Panc1 (cell line): ENCODE results near the gene WBP2. TPM values are rescaled to one million over a fixed set of nuclear protein-coding genes. Genes with fewer than 3 reads are reported as not detected.

Experiments used
- ATAC-seq: fragments of 200-7000 bp; cut with Tn5 transposase; 2 replicates; pipeline ENCODE4 v1.9.1; 2020; ENCODE audit warnings: mild to moderate bottlenecking, moderate library complexity
- BruUV-seq: library from RNA; stranded (reverse); fragments of 400-500 nt; replicated peaks from 2 replicates; lab custom pipeline; 2021; lab: Mats Ljungman, UMichigan
- CTCF ChIA-PET: fragments of 300-600 bp; sonication (Branson Sonifier 250); formaldehyde crosslinking; loops from one replicate; lab custom pipeline; 2022; ENCODE audit warnings: antibody characterized with exemption; lab: Charles Lee
- POLR2A ChIA-PET: fragments of 300-600 bp; sonication (Branson Sonifier 250); formaldehyde crosslinking; loops from one replicate; lab custom pipeline; 2022; ENCODE audit warnings: antibody characterized with exemption; lab: Charles Lee
- DNase-seq: peaks from one replicate; pipeline ENCODE4 v3.0.0-alpha.2; 2010; ENCODE audit warnings: low read depth, low spot score
- H3K27ac ChIP-seq: 2 replicates; pipeline ENCODE4 v1.5.1; 2011; ENCODE audit warnings: mild to moderate bottlenecking, low read length, inconsistent platforms
- H3K27me3 ChIP-seq: fragments of 200-500 bp; sonication (Bioruptor generic); 2 replicates; pipeline ENCODE4 v1.6.0; 2014; ENCODE audit warnings: low read length, inconsistent platforms; ENCODE audit not compliant: control insufficient read depth, insufficient read depth
- H3K36me3 ChIP-seq: fragments of 200-500 bp; sonication (Bioruptor generic); 2 replicates; pipeline ENCODE4 v1.5.1; 2014; ENCODE audit warnings: inconsistent platforms, mild to moderate bottlenecking, low read length, moderate library complexity; ENCODE audit not compliant: control insufficient read depth, insufficient read depth
- H3K4me1 ChIP-seq: 2 replicates; pipeline ENCODE4 v1.5.1; 2011; ENCODE audit warnings: inconsistent platforms, mild to moderate bottlenecking, low read length, moderate library complexity; ENCODE audit not compliant: control insufficient read depth, insufficient read depth
- H3K4me3 ChIP-seq, 2 experiments: 2 replicates each; pipeline ENCODE4 v1.5.1; 2011 to 2012; ENCODE audit warnings: low read depth in 2 of 2, low read length in 2 of 2, mild to moderate bottlenecking in 2 of 2, inconsistent platforms in 1 of 2, moderate library complexity in 1 of 2
- H3K9me3 ChIP-seq: fragments of 200-500 bp; sonication (Bioruptor generic); 2 replicates; pipeline ENCODE4 v1.5.1; 2014; ENCODE audit warnings: low read depth, mild to moderate bottlenecking, inconsistent platforms, low read length, moderate library complexity; ENCODE audit not compliant: control insufficient read depth, insufficient read depth
- CTCF ChIP-seq: fragments of 450-650 bp; IDR thresholded peaks from 2 replicates; pipeline ENCODE4 v1.5.1; 2017; ENCODE audit warnings: mild to moderate bottlenecking
- POLR2AphosphoS5 ChIP-seq: IDR thresholded peaks from 2 replicates; pipeline ENCODE4 v1.6.1; 2012; ENCODE audit warnings: mild to moderate bottlenecking, low read depth, low read length, moderate library complexity
- REST ChIP-seq, 2 experiments: IDR thresholded peaks; 2 replicates each; pipeline ENCODE4 v1.6.1; 2011 to 2012; ENCODE audit warnings: low read depth in 2 of 2, control low read depth in 1 of 2, low read length in 1 of 2, mild to moderate bottlenecking in 1 of 2, moderate library complexity in 1 of 2; ENCODE audit not compliant: insufficient read depth in 1 of 2
- SIN3A ChIP-seq: IDR thresholded peaks from 2 replicates; pipeline ENCODE4 v1.6.1; 2012; ENCODE audit warnings: low read depth, mild to moderate bottlenecking, low read length, moderate library complexity, borderline replicate concordance; ENCODE audit not compliant: insufficient read depth
- TCF7L2 ChIP-seq: IDR thresholded peaks from 2 replicates; pipeline ENCODE4 v1.6.1; 2011; ENCODE audit warnings: mild to moderate bottlenecking, low read depth, low read length, inconsistent platforms
- in situ Hi-C: cut with HindIII; loops from 2 replicates; pipeline ENCODE4 v1.10.0; 2016; ENCODE audit warnings: low sequenced_read_pairs, low pct_unique_long_range_greater_than_20kb
- intact Hi-C: fragments of 100-400 bp; cut with micrococcal nuclease; formaldehyde crosslinking; loops from one replicate; pipeline ENCODE4 v1.10.0; 2022; ENCODE audit not compliant: unreplicated experiment
- total RNA-seq: library from RNA; stranded (reverse); gene quantifications from one replicate; pipeline ENCODE4 v1.2.1, GENCODE V29; 2021; ENCODE audit not compliant: unreplicated experiment

WBP2 gene
- total RNA-seq, 1 experiment from 2014 or later, result 163 TPM

GRCh38 chr17:75823257-75824041 is 31.7 kb downstream of the WBP2 start:
- in situ Hi-C loops (no loop called here), intact Hi-C loops (no loop called here)
- ATAC-seq (no peak), DNase-seq (no peak)
- H3K36me3 ChIP-seq, result no peaks in the 10 kb centered on the region; the same call in 1 of the 2 replicates
- no peak overlapping the region for H3K4me3 ChIP-seq
- no TSS peak for BruUV-seq
- ChIA-PET CTCF (no interaction called here), POLR2A (interaction anchor here (0.5 to 0.7 kb wide), 2 partner anchors 23 to 41 kb away, joined by 3 read pairs; no protein-coding TSS in a partner anchor)
- no peaks in the 10 kb centered on the region for H3K27me3 ChIP-seq
- H3K4me1 ChIP-seq, result no peaks in the 10 kb centered on the region
- no peak for TF ChIP-seq SIN3A
- TF ChIP-seq POLR2AphosphoS5, result no peak
- no peak for TF ChIP-seq REST (IDR thresholded peaks at IDR 0.05; ENCODE audit: insufficient read depth in 1 of 2, low read depth in 2 of 2, low read length in 1 of 2)
- no peak overlapping the region for H3K27ac ChIP-seq
- no peaks in the 10 kb centered on the region for H3K9me3 ChIP-seq

- ChIA-PET POLR2A (no interaction called here), CTCF (no interaction called here)
- H3K4me1 ChIP-seq, result no peaks in the 10 kb centered on the region
- no peak for DNase-seq
- intact Hi-C loops, result no loop called here
- no peaks in the 10 kb centered on the region for H3K27me3 ChIP-seq
- BruUV-seq, result no TSS peak
- H3K27ac ChIP-seq, result no peak overlapping the region
- ATAC-seq, result no peak
- TF ChIP-seq TCF7L2 (no peak), CTCF (no peak), REST (IDR thresholded peaks at IDR 0.05; ENCODE audit: insufficient read depth in 1 of 2, low read depth in 2 of 2, low read length in 1 of 2) (no peak), SIN3A (no peak), POLR2AphosphoS5 (no peak)
- no peaks in the 10 kb centered on the region; the same call in 1 of the 2 replicates for H3K36me3 ChIP-seq
- H3K4me3 ChIP-seq, result no peak overlapping the region
- H3K9me3 ChIP-seq, result no peaks in the 10 kb centered on the region
- in situ Hi-C loops, result no loop called here
These were observed 32.4 kb downstream of the WBP2 start for GRCh38 chr17:75822800-75823166.
